ENCODE data around the gene VSTM2L. TPM values are rescaled to one million over a fixed set of nuclear protein-coding genes. Genes with fewer than 3 reads are reported as not detected.

VSTM2L gene
- total and polyA plus RNA-seq, 9 of the 15 experiments (the other 6 are each of a cell fraction or from before 2014, with no cell fraction given): not detected

GRCh38 chr20:37907330-37907676, 4.4 kb downstream of the VSTM2L start:
- Histone ChIP-seq H3K9ac (ENCODE audit: insufficient read depth in 1 of 2, low read depth in 2 of 2, low read length in 2 of 2) (no peak overlapping the region), H3K9me3 (replicated peaks; ENCODE audit: control insufficient read depth, insufficient read depth, low read depth, low read length) (no peaks in the 10 kb centered on the region), H3K36me3 (ENCODE audit: control insufficient read depth, insufficient read depth, low read length) (no peaks in the 10 kb centered on the region; the same call in 2 of the 3 replicates), H3K79me2 (ENCODE audit: control insufficient read depth, insufficient read depth, low read length) (no peaks in the 10 kb centered on the region), H3K4me1 (replicated peaks in 1 of 2; ENCODE audit: control insufficient read depth in 2 of 2, insufficient read depth in 2 of 2, low read length in 2 of 2) (peaks cover 0 to 13% of the 10 kb centered on the region in 2 experiments; a peak in 2 of 5 replicates), H3K9me1 (ENCODE audit: control insufficient read depth, insufficient read depth, low read length) (no peaks in the 10 kb centered on the region), H2AFZ (ENCODE audit: low read depth, low read length) (no peak overlapping the region), H3K4me3 (no peak overlapping the region), H3K4me2 (ENCODE audit: insufficient read depth, low read length) (no peak overlapping the region), H3K27ac (ENCODE audit: extremely low read depth, low read depth, low read length) (no peak overlapping the region), H4K20me1 (replicated peaks; ENCODE audit: control insufficient read depth, insufficient read depth, low read length) (peaks cover 8% of the 10 kb centered on the region; the same call in 1 of the 2 replicates), H3K27me3 (ENCODE audit: control insufficient read depth in 2 of 2, insufficient read depth in 2 of 2, low read length in 2 of 2) (peaks cover 21 to 61% of the 10 kb centered on the region in 2 experiments; a peak in 4 of 5 replicates)
- intact Hi-C loops (cut with micrococcal nuclease) (no loop called here), in situ Hi-C loops (cut with MboI) (no loop called here)
- TF ChIP-seq HLTF (IDR thresholded peaks at IDR 0.05): no peak
- no peak for TF ChIP-seq ZNF212 (CRISPR knock-in tag; IDR thresholded peaks at IDR 0.05)
- no peak for TF ChIP-seq ZBTB12 (CRISPR knock-in tag; IDR thresholded peaks at IDR 0.05)
- no peak for TF ChIP-seq IRF2 (CRISPR knock-in tag; IDR thresholded peaks at IDR 0.05)
- TF ChIP-seq SP1 (CRISPR knock-in tag; IDR thresholded peaks at IDR 0.05): no peak
- TF ChIP-seq, protein P1, sequence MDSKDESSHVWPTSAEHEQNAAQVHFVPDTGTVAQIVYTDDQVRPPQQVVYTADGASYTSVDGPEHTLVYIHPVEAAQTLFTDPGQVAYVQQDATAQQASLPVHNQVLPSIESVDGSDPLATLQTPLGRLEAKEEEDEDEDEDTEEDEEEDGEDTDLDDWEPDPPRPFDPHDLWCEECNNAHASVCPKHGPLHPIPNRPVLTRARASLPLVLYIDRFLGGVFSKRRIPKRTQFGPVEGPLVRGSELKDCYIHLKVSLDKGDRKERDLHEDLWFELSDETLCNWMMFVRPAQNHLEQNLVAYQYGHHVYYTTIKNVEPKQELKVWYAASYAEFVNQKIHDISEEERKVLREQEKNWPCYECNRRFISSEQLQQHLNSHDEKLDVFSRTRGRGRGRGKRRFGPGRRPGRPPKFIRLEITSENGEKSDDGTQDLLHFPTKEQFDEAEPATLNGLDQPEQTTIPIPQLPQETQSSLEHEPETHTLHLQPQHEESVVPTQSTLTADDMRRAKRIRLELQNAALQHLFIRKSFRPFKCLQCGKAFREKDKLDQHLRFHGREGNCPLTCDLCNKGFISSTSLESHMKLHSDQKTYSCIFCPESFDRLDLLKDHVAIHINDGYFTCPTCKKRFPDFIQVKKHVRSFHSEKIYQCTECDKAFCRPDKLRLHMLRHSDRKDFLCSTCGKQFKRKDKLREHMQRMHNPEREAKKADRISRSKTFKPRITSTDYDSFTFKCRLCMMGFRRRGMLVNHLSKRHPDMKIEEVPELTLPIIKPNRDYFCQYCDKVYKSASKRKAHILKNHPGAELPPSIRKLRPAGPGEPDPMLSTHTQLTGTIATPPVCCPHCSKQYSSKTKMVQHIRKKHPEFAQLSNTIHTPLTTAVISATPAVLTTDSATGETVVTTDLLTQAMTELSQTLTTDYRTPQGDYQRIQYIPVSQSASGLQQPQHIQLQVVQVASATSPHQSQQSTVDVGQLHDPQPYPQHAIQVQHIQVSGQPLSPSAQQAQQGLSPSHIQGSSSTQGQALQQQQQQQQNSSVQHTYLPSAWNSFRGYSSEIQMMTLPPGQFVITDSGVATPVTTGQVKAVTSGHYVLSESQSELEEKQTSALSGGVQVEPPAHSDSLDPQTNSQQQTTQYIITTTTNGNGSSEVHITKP (IDR thresholded peaks at IDR 0.05; ENCODE audit: partially characterized antibody): no peak
- no peak for TF ChIP-seq ZBTB5 (IDR thresholded peaks at IDR 0.05)
- no peak for TF ChIP-seq CCNT2 (IDR thresholded peaks at IDR 0.05; ENCODE audit: borderline replicate concordance, extremely low read depth, insufficient read length, low read depth, low read length)
- TF ChIP-seq, protein P2, sequence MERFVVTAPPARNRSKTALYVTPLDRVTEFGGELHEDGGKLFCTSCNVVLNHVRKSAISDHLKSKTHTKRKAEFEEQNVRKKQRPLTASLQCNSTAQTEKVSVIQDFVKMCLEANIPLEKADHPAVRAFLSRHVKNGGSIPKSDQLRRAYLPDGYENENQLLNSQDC (CRISPR knock-in tag; IDR thresholded peaks at IDR 0.05): no peak
- TF ChIP-seq, protein P3, sequence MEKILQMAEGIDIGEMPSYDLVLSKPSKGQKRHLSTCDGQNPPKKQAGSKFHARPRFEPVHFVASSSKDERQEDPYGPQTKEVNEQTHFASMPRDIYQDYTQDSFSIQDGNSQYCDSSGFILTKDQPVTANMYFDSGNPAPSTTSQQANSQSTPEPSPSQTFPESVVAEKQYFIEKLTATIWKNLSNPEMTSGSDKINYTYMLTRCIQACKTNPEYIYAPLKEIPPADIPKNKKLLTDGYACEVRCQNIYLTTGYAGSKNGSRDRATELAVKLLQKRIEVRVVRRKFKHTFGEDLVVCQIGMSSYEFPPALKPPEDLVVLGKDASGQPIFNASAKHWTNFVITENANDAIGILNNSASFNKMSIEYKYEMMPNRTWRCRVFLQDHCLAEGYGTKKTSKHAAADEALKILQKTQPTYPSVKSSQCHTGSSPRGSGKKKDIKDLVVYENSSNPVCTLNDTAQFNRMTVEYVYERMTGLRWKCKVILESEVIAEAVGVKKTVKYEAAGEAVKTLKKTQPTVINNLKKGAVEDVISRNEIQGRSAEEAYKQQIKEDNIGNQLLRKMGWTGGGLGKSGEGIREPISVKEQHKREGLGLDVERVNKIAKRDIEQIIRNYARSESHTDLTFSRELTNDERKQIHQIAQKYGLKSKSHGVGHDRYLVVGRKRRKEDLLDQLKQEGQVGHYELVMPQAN (IDR thresholded peaks at IDR 0.05; ENCODE audit: borderline replicate concordance): no peak
- TF ChIP-seq ZNF717 (CRISPR knock-in tag; IDR thresholded peaks at IDR 0.05): no peak
- TF ChIP-seq ARID1B (IDR thresholded peaks at IDR 0.05): no peak
- TF ChIP-seq KDM4B (IDR thresholded peaks at IDR 0.05; ENCODE audit: borderline replicate concordance in 2 of 2, low read depth in 1 of 2): no peak
- TF ChIP-seq HMGN3 (IDR thresholded peaks at IDR 0.05; ENCODE audit: borderline replicate concordance, extremely low read depth, insufficient read length, low read depth, low read length): no peak
- 0% methylated on average over 3 of the region's 3 CpGs for WGBS (ENCODE audit: insufficient coverage, low coverage, missing lambda C conversion rate)
- ChIA-PET POLR2A (interaction anchor here (1.2 kb wide), 1 partner anchor 150 kb away, joined by 5 read pairs; no protein-coding TSS in a partner anchor), CTCF (ENCODE audit: low intra/inter-chr PET ratio) (no interaction called here)
- ATAC-seq: no peak
- no peak for DNase-seq (ENCODE audit: extremely low read depth in 1 of 4, low spot score in 3 of 4)
- FAIRE-seq: no peak
- BruUV-seq (replicated peaks): no TSS peak

All from K562 (cell line).